GM12892 (cell line): ENCODE data around the gene ACTR1B.

ENCODE experiments used
- POLR2A ChIP-seq: IDR thresholded peaks from 2 replicates; pipeline ENCODE4 v1.6.1; 2011; ENCODE audit warnings: low read depth, low read length, control low read depth
- POLR2AphosphoS5 ChIP-seq: IDR thresholded peaks from 2 replicates; pipeline ENCODE4 v1.6.1; 2011; ENCODE audit warnings: low read depth, low read length, control low read depth
- TAF1 ChIP-seq: IDR thresholded peaks from 2 replicates; pipeline ENCODE4 v1.6.1; 2011; ENCODE audit warnings: low read depth, mild to moderate bottlenecking, control low read depth, low read length, borderline replicate concordance

DNA sequence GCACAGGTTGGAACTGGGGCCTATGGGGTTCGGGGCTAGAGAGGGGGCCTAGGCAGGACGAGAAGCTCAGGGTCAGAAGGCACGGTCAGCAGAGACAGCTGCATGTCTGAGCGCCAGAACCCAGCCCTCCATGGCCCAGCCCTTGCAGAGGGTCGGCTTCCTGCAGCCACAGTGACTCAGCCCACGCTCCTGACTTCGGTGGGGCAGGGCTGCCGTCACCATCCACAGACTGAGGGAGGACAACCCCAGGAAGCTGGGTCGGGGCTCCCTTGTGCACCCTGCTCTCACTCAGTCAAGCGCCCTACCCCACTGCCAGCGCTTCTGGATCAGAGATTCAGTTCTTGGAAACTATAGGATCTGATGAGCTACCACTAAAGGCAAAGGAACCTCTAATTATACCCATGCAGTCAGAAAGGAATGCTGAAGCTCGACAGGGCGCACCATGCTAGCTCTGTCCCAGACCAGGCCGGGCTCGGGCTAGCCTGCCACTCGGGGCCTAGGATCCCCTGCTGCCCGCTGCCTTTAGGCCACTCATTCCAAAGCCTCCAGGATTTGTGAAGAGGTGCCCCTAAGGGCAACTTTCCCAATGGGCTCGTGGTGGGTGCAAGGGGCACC lies 3.0 kb downstream of the ACTR1B start:
- no peak for TF ChIP-seq POLR2A
- TF ChIP-seq TAF1: no peak
- no peak for TF ChIP-seq POLR2AphosphoS5
